Rectal smooth muscle tissue (tissue), 1 donor: ENCODE results near the gene SIK2.

Experiments used
- H3K27ac ChIP-seq: one replicate; pipeline ENCODE4 v1.7.0; 2013; ENCODE audit warnings: low read depth, low read length, inconsistent platforms
- H3K27me3 ChIP-seq: one replicate; pipeline ENCODE4 v1.7.0; 2013; ENCODE audit warnings: low read length; ENCODE audit not compliant: control insufficient read depth, insufficient read depth
- H3K36me3 ChIP-seq: one replicate; pipeline ENCODE4 v1.7.0; 2013; ENCODE audit warnings: low read length; ENCODE audit not compliant: control insufficient read depth, insufficient read depth
- H3K4me1 ChIP-seq: one replicate; pipeline ENCODE4 v1.7.0; 2013; ENCODE audit warnings: low read length; ENCODE audit not compliant: control insufficient read depth, insufficient read depth
- H3K4me3 ChIP-seq: one replicate; pipeline ENCODE4 v1.7.0; 2013; ENCODE audit warnings: low read length
- H3K9ac ChIP-seq: one replicate; pipeline ENCODE4 v1.7.0; 2013; ENCODE audit warnings: low read length

SIK2 gene

GRCh38 chr11:111680486-111681175, 78.4 kb downstream of the SIK2 start:
- H3K27me3 ChIP-seq: no peaks in the 10 kb centered on the region
- no peaks in the 10 kb centered on the region for H3K36me3 ChIP-seq
- H3K4me3 ChIP-seq: no peak overlapping the region
- no peaks in the 10 kb centered on the region for H3K4me1 ChIP-seq
- no peak overlapping the region for H3K9ac ChIP-seq
- H3K27ac ChIP-seq: no peak overlapping the region

GRCh38 chr11:111683806-111684205, 81.6 kb downstream of the SIK2 start:
- no peaks in the 10 kb centered on the region for H3K27me3 ChIP-seq
- H3K27ac ChIP-seq: no peak overlapping the region
- no peaks in the 10 kb centered on the region for H3K4me1 ChIP-seq
- H3K9ac ChIP-seq: no peak overlapping the region
- H3K4me3 ChIP-seq: no peak overlapping the region
- peaks cover 3% of the 10 kb centered on the region for H3K36me3 ChIP-seq

- Histone ChIP-seq H3K4me1 (no peaks in the 10 kb centered on the region), H3K4me3 (no peak overlapping the region), H3K9ac (no peak overlapping the region), H3K36me3 (peaks cover 8% of the 10 kb centered on the region), H3K27ac (no peak overlapping the region), H3K27me3 (no peaks in the 10 kb centered on the region)
These were observed 82.0 kb downstream of the SIK2 start for GRCh38 chr11:111684251-111684650.

GRCh38 chr11:111688013-111688412, 85.8 kb downstream of the SIK2 start:
- Histone ChIP-seq H3K4me1 (no peaks in the 10 kb centered on the region), H3K4me3 (no peak overlapping the region), H3K27ac (no peak overlapping the region), H3K36me3 (peaks cover 8% of the 10 kb centered on the region), H3K9ac (no peak overlapping the region), H3K27me3 (no peaks in the 10 kb centered on the region)

GRCh38 chr11:111691176-111691575, 88.9 kb downstream of the SIK2 start:
- Histone ChIP-seq H3K27me3 (no peaks in the 10 kb centered on the region), H3K4me1 (no peaks in the 10 kb centered on the region), H3K9ac (no peak overlapping the region), H3K4me3 (no peak overlapping the region), H3K27ac (no peak overlapping the region), H3K36me3 (peaks cover 8% of the 10 kb centered on the region)

GRCh38 chr11:111691741-111692140, 89.5 kb downstream of the SIK2 start:
- Histone ChIP-seq H3K27ac (no peak overlapping the region), H3K9ac (no peak overlapping the region), H3K27me3 (no peaks in the 10 kb centered on the region), H3K4me3 (no peak overlapping the region), H3K4me1 (no peaks in the 10 kb centered on the region), H3K36me3 (peaks cover 8% of the 10 kb centered on the region)

GRCh38 chr11:111693224-111693937, 91.1 kb downstream of the SIK2 start:
- Histone ChIP-seq H3K27ac (no peak overlapping the region), H3K9ac (no peak overlapping the region), H3K4me3 (no peak overlapping the region), H3K36me3 (peaks cover 5% of the 10 kb centered on the region), H3K4me1 (no peaks in the 10 kb centered on the region), H3K27me3 (no peaks in the 10 kb centered on the region)

- no peak overlapping the region for H3K4me3 ChIP-seq
- H3K4me1 ChIP-seq: no peaks in the 10 kb centered on the region
- no peaks in the 10 kb centered on the region for H3K36me3 ChIP-seq
- no peaks in the 10 kb centered on the region for H3K27me3 ChIP-seq
- no peak overlapping the region for H3K9ac ChIP-seq
- H3K27ac ChIP-seq: no peak overlapping the region
These were observed 92.6 kb downstream of the SIK2 start for GRCh38 chr11:111694851-111695250.

GRCh38 chr11:111696556-111696955, 94.3 kb downstream of the SIK2 start:
- Histone ChIP-seq H3K27me3 (no peaks in the 10 kb centered on the region), H3K9ac (no peak overlapping the region), H3K4me3 (no peak overlapping the region), H3K27ac (no peak overlapping the region), H3K4me1 (no peaks in the 10 kb centered on the region), H3K36me3 (no peaks in the 10 kb centered on the region)

- Histone ChIP-seq H3K36me3 (peaks cover 3% of the 10 kb centered on the region), H3K9ac (no peak overlapping the region), H3K27ac (no peak overlapping the region), H3K4me1 (no peaks in the 10 kb centered on the region), H3K4me3 (no peak overlapping the region), H3K27me3 (no peaks in the 10 kb centered on the region)
These were observed 95.7 kb downstream of the SIK2 start for GRCh38 chr11:111697933-111698371.

- no peak overlapping the region for H3K27ac ChIP-seq
- H3K4me3 ChIP-seq: no peak overlapping the region
These were observed 96.8 kb downstream of the SIK2 start for GRCh38 chr11:111698852-111699559.

GRCh38 chr11:111699579-111700156, 97.4 kb downstream of the SIK2 start:
- Histone ChIP-seq H3K4me3 (no peak overlapping the region), H3K27ac (no peak overlapping the region), H3K9ac (no peak overlapping the region), H3K36me3 (peaks cover 3% of the 10 kb centered on the region), H3K4me1 (no peaks in the 10 kb centered on the region), H3K27me3 (no peaks in the 10 kb centered on the region)

More at GRCh38 chr11:111698852-111699559, 96.8 kb downstream of the SIK2 start:
- peaks cover 3% of the 10 kb centered on the region for H3K36me3 ChIP-seq
- H3K27me3 ChIP-seq: no peaks in the 10 kb centered on the region
- no peaks in the 10 kb centered on the region for H3K4me1 ChIP-seq
- H3K9ac ChIP-seq: no peak overlapping the region
